ENCODE data around the gene SRGAP1. TPM values are rescaled to one million over a fixed set of nuclear protein-coding genes. Genes with fewer than 3 reads are reported as not detected.

The SRGAP1 gene
- polyA plus RNA-seq, 1 donor (not counting 4 experiments of a cell fraction or from before 2014, with no cell fraction given) = 4.5 TPM

DNA sequence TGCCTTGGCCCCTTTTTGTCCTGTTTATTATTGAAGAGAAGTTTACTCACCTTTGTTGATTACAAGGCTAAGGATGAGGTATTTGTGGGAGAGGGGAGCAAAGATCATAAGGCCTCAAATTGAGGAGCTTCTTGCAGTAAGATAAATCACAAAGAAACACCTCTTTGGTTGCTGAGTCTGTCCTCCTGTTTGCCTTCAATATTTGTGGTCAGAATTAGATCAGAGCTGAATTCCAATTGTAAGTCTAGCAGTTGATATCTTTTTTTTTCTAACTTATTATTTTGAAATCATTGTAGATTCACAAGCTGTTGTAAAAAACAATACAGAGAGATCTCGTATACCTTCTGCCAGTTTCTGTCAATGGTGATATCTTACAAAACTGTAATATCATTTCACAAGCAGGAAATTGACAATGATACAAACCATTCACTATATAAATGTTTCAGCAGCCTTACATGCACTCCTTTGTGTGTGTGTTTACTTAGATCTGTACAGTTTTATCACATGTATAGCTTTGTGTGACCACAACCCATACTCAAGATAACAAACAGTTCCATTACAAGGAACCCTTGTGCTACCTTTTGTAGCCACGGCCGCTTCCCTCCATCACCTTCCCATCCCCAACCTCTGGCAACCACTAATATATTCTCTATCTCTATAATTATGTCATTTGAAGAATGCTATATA lies 280.2 kb downstream of the SRGAP1 start:
- Histone ChIP-seq H3K4me1 (ENCODE audit: control insufficient read depth, extremely low read depth, insufficient read depth, low read length) (peaks cover 10% of the 10 kb centered on the region), H2AFZ (ENCODE audit: control insufficient read depth, low read length) (no peak overlapping the region), H3K27ac (ENCODE audit: control insufficient read depth, insufficient read depth, low read length) (no peak overlapping the region), H3K27me3 (ENCODE audit: control insufficient read depth, extremely low read depth, insufficient read depth, low read length) (no peaks in the 10 kb centered on the region), H3K36me3 (ENCODE audit: control insufficient read depth in 2 of 2, extremely low read depth in 1 of 2, insufficient read depth in 2 of 2, low read length in 2 of 2) (peaks cover 5 to 16% of the 10 kb centered on the region in 2 experiments), H3K9me1 (ENCODE audit: control insufficient read depth, extremely low read depth, insufficient read depth, low read length) (no peaks in the 10 kb centered on the region), H3K9me3 (ENCODE audit: control insufficient read depth, low read depth, low read length) (no peaks in the 10 kb centered on the region), H3K79me2 (ENCODE audit: control insufficient read depth, insufficient read depth, low read length) (no peaks in the 10 kb centered on the region), H3K4me3 (ENCODE audit: control insufficient read depth in 2 of 3, extremely low read depth in 1 of 3, insufficient read depth in 2 of 3, low read depth in 1 of 3, low read length in 3 of 3) (no peak overlapping the region), H4K20me1 (ENCODE audit: control insufficient read depth, extremely low read depth, insufficient read depth, low read length) (no peaks in the 10 kb centered on the region), H3K9ac (ENCODE audit: control insufficient read depth, extremely low read depth, insufficient read depth, low read length) (no peak overlapping the region), H3K4me2 (ENCODE audit: control insufficient read depth, extremely low read depth, insufficient read depth, low read depth, low read length) (no peak overlapping the region)
- dilution Hi-C loops (cut with MboI; ENCODE audit: extremely low pct_ligation_motif_present, low sequenced_read_pairs) = no loop called here
- DNase-seq (ENCODE audit: low read depth, low spot score) (no peak), FAIRE-seq (peak; percentile 57)
- TF ChIP-seq, protein P1, sequence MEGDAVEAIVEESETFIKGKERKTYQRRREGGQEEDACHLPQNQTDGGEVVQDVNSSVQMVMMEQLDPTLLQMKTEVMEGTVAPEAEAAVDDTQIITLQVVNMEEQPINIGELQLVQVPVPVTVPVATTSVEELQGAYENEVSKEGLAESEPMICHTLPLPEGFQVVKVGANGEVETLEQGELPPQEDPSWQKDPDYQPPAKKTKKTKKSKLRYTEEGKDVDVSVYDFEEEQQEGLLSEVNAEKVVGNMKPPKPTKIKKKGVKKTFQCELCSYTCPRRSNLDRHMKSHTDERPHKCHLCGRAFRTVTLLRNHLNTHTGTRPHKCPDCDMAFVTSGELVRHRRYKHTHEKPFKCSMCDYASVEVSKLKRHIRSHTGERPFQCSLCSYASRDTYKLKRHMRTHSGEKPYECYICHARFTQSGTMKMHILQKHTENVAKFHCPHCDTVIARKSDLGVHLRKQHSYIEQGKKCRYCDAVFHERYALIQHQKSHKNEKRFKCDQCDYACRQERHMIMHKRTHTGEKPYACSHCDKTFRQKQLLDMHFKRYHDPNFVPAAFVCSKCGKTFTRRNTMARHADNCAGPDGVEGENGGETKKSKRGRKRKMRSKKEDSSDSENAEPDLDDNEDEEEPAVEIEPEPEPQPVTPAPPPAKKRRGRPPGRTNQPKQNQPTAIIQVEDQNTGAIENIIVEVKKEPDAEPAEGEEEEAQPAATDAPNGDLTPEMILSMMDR (optimal IDR thresholded peaks at IDR 0.05 in 1 of 3, IDR thresholded peaks at IDR 0.05 in 1 of 3, conservative IDR thresholded peaks at IDR 0.05 in 1 of 3; ENCODE audit: extremely low read depth in 1 of 3, insufficient read depth in 2 of 3, low read length in 3 of 3) = no peak
- TF ChIP-seq EZH2 (IDR thresholded peaks at IDR 0.05; ENCODE audit: low read length) = no peak

DNA sequence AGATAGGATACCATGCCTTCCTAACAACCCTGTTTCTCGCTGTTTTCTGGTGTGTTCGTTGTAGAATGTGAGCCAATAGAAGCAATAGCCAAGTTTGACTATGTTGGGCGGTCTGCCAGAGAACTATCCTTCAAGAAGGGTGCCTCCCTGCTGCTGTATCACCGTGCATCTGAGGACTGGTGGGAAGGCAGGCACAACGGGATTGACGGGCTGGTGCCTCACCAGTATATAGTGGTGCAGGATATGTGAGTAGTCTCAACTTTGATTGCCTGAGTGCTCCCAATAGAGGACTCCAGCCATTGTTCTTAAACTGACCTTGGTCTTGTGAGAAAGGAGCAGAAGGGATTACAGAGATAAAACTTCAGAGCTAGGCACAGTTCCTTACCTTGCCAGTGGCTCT lies 281.4 kb downstream of the SRGAP1 start:
- Histone ChIP-seq H3K9me3 (ENCODE audit: control insufficient read depth, low read depth, low read length) (no peaks in the 10 kb centered on the region), H3K4me2 (ENCODE audit: control insufficient read depth, extremely low read depth, insufficient read depth, low read depth, low read length) (no peak overlapping the region), H2AFZ (ENCODE audit: control insufficient read depth, low read length) (no peak overlapping the region), H3K27ac (ENCODE audit: control insufficient read depth, insufficient read depth, low read length) (no peak overlapping the region), H3K4me1 (ENCODE audit: control insufficient read depth, extremely low read depth, insufficient read depth, low read length) (peaks cover under 1% of the 10 kb centered on the region), H3K79me2 (ENCODE audit: control insufficient read depth, insufficient read depth, low read length) (no peaks in the 10 kb centered on the region), H4K20me1 (ENCODE audit: control insufficient read depth, extremely low read depth, insufficient read depth, low read length) (no peaks in the 10 kb centered on the region), H3K27me3 (ENCODE audit: control insufficient read depth, extremely low read depth, insufficient read depth, low read length) (no peaks in the 10 kb centered on the region), H3K9me1 (ENCODE audit: control insufficient read depth, extremely low read depth, insufficient read depth, low read length) (no peaks in the 10 kb centered on the region), H3K9ac (ENCODE audit: control insufficient read depth, extremely low read depth, insufficient read depth, low read length) (no peak overlapping the region), H3K4me3 (ENCODE audit: control insufficient read depth in 2 of 3, extremely low read depth in 1 of 3, insufficient read depth in 2 of 3, low read depth in 1 of 3, low read length in 3 of 3) (no peak overlapping the region), H3K36me3 (ENCODE audit: control insufficient read depth in 2 of 2, extremely low read depth in 1 of 2, insufficient read depth in 2 of 2, low read length in 2 of 2) (peaks cover 5 to 21% of the 10 kb centered on the region in 2 experiments)
- dilution Hi-C loops (cut with MboI; ENCODE audit: extremely low pct_ligation_motif_present, low sequenced_read_pairs) = no loop called here
- no peak for DNase-seq (ENCODE audit: low read depth, low spot score)
- FAIRE-seq = no peak
- TF ChIP-seq EZH2 (IDR thresholded peaks at IDR 0.05; ENCODE audit: low read length) = no peak
- TF ChIP-seq, protein P1 (optimal IDR thresholded peaks at IDR 0.05 in 1 of 3, IDR thresholded peaks at IDR 0.05 in 1 of 3, conservative IDR thresholded peaks at IDR 0.05 in 1 of 3; ENCODE audit: extremely low read depth in 1 of 3, insufficient read depth in 2 of 3, low read length in 3 of 3) = no peak
